Fibroblast of peridontal ligament (primary cell): ENCODE measurements around the gene CAVIN2.
"Not testable (repeated sequence)": the region's sequence is repeated elsewhere in the genome, so short reads cannot be mapped to it uniquely, and the experiment has no call there.

Experiments used
- DNase-seq: peaks from one replicate; pipeline ENCODE4 v3.0.0-alpha.2; 2010; ENCODE audit errors: extremely low read depth

The CAVIN2 gene

DNA sequence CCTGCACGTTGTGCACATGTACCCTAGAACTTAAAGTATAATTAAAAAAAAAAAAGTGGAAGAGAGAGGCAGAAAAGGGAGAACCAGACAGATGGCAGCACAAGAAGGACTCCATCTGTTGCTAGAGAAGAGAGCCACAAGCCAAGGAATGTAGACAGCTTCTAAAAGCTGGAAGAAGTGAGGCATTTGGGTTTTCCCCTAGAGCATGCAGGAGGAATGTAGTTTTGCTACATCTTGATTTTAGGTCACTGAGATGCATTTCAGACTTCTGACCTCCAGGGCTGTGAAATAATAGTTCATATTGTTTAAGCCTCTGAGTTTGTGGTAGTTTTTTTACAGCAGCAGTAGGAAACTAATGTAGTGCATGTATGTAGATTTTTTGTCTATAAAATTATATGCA is 46.0 kb downstream of the CAVIN2 start:
- no peak for DNase-seq

DNA sequence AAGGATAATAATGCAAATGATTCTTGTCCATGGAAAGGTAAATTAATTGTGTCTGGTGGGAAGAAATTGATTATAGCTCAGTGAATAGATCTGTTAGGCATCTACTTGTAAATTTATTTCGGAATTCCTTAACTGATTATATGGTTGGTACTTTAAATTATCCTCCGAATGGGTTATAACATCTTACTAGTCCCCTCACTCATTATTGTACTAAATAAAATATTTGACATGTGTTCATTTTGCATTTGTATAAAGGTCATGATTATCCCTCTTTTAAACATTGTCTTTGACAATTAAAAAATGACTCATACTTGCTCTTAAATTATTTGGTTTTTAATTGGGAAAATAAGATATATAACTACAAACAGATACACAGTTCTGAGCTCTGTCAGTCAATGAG is 47.4 kb downstream of the CAVIN2 start:
- no peak for DNase-seq

- peak; percentile 11 for DNase-seq
These were observed 48.7 kb downstream of the CAVIN2 start for GRCh38 chr2:191797942-191798876.

DNA sequence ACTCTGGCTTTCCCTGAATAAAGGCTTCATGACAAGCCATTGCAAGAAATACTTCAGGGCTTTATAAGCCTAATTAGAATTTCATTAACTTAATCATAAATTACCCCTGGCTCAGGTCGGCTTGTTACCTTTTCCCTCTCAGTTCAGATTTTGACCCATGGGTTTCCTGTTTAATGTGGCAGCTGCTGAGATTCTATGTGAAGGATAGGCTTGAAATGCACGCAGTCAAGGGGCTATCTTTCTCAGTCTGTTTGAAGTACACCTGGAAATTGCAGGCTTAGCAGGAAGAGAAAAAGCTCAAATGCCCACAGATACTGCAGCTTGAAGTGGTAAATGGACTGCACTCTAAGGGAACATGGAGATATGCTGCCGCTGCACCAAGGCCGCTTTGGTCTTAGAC is 49.4 kb downstream of the CAVIN2 start:
- DNase-seq = no peak

DNA sequence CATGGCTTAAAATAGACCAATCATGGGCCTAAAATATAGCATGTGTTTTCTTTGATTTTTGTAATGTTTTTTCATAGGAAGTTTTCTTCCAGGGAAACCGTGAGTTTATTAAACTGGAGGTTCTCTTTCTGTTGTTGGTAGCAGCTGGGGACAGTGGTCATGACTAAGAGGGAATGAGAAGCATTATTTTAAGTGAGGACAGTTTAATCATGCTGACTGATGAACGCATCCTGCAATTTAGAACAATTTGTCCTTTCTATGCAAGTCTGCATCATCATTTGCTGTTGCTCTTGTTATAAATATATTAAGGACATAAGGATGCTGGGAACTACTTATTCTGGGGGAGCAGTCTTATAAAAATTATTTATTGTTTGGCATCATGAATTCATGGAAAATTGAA is 51.2 kb downstream of the CAVIN2 start:
- no peak for DNase-seq

DNA sequence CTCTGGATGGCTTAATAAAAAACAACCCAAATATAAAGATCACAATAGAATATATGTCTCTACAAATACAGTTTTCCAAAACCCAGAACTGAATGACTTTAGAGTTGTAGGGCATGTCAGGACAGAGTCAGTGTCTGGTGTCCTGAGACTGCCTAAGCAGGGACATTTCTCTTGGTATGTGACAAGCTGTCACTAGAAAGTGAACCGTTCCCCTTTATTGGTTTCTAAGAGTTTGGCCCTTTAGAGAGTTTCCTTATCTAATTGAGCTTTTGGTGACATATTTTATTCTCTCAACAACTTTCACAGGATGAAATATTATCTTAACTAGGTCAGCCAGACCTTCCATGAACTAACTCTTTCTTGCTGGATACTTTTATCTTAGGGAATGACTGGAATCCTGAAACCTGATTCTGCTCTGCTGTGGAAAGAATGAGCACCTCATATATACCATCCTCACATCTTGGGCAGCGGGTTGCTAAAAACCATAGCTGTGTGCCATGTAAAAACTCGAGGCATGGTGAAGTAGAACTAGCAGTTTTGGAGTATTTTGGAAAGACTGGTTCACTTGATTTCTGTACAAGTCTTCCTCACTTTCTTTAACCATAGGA is 54.8 kb downstream of the CAVIN2 start:
- peak; percentile 9 for DNase-seq

- peak; percentile 88 for DNase-seq
These were observed 56.2 kb downstream of the CAVIN2 start for GRCh38 chr2:191790737-191791136.

DNA sequence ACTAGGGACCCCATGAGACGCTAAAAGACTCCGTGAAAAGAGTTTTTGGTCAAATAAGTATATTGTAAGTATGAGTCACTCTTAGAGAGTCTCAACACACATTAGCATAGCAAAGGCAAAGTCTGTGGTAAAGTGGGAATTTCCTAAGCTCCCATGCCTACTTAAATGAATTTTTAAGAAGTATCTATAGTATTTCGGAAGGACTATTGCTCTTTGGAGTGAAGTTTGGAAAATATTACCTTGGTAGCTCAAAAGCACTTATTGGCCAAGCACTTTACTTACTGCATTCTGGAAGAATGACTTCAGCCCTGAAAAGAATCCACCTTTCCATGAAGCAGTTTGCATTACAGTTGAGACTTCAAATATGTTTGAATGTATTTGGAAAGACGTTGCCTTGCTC is 57.1 kb downstream of the CAVIN2 start:
- DNase-seq = peak; percentile 85

DNA sequence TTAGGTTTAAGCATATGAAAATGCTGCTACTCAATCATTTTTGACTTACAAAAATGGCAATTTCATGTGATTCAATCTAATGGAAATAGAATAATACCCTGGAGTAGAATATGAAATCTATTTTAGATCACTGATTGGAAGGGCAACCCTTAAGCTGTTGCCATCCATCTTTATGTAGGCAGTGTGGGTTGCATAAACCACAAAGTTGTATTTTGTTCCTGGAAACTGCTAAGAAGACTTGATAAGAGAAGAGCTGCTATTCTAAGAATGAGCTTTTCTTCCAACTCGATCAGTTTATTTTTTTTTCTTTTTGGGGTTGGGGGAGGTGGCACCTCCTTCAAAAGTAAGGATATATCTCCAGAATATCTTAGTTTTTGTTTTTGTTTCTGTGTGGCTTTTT is 60.2 kb downstream of the CAVIN2 start:
- DNase-seq = no peak

DNA sequence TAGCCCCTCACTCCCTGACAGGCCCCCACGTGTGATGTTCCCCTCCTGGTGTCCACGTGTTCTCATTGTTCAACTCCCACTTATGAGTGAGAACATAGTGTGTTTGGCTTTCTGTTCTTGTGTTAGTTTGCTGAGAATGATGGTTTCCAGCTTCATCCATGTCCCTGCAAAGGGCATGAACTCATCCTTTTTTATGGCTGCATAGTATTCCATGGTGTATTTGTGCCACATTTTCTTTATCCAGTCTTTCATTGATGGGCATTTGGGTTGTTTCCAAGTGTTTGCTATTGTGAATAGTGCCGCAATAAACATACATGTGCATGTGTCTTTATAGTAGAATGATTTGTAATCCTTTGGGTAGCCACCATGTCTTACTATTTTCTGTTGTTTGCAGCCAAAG is 61.2 kb downstream of the CAVIN2 start:
- DNase-seq = not testable (repeated sequence)
